ENCODE measurements around the gene NFIX. TPM values are rescaled to one million over a fixed set of nuclear protein-coding genes. Genes with fewer than 3 reads are reported as not detected.

The NFIX gene
- total and polyA plus RNA-seq, 2 donors (not counting 1 experiment from before 2014, with no cell fraction given): 35.7 to 74.8 TPM

DNA sequence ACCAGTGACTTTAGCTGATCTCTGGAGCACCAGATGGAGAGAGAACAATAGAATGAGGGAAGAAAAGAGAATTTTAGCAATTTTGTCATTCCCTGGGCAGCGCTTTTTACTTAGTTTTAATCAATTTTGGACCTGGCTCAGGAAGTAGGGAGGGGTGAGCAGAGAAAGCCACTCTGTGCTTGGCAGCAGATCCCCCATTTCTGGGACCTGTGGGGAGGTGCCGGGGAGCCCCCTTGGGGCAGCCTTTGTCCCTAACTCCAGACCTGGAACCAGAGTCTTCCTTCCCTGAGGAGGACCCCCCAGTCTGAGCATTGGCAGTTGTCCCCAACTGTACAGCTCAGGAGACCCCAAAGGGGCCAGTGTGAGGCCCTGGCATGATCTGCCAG, 96.9 kb downstream of the NFIX start:
- Histone ChIP-seq H3K9ac (ENCODE audit: insufficient read depth, low read length) (no peak overlapping the region), H3K27me3 (ENCODE audit: control insufficient read depth, insufficient read depth, low read length) (no peaks in the 10 kb centered on the region), H3K4me1 (ENCODE audit: control insufficient read depth, extremely low read depth, insufficient read depth, low read length) (peaks cover 8% of the 10 kb centered on the region), H4K20me1 (ENCODE audit: control insufficient read depth, extremely low read depth, insufficient read depth, low read length) (no peaks in the 10 kb centered on the region), H3K27ac (ENCODE audit: insufficient read depth, low read length) (no peak overlapping the region), H3K4me2 (ENCODE audit: extremely low read depth, insufficient read depth, low read length) (no peak overlapping the region), H3K4me3 (replicated peaks in 1 of 4; ENCODE audit: control extremely low read depth in 1 of 4, insufficient read depth in 1 of 4, low read depth in 3 of 4, low read length in 4 of 4) (no peak overlapping the region), H3K36me3 (ENCODE audit: control insufficient read depth, insufficient read depth, low read length) (peaks cover 7% of the 10 kb centered on the region), H3K9me3 (ENCODE audit: control insufficient read depth, insufficient read depth, low read depth, low read length) (no peaks in the 10 kb centered on the region), H3K79me2 (ENCODE audit: control insufficient read depth, insufficient read depth, low read length) (no peaks in the 10 kb centered on the region), H2AFZ (ENCODE audit: low read length) (no peak overlapping the region)
- DNase-seq (ENCODE audit: low read depth in 2 of 2): no peak
- TF ChIP-seq, protein P1, sequence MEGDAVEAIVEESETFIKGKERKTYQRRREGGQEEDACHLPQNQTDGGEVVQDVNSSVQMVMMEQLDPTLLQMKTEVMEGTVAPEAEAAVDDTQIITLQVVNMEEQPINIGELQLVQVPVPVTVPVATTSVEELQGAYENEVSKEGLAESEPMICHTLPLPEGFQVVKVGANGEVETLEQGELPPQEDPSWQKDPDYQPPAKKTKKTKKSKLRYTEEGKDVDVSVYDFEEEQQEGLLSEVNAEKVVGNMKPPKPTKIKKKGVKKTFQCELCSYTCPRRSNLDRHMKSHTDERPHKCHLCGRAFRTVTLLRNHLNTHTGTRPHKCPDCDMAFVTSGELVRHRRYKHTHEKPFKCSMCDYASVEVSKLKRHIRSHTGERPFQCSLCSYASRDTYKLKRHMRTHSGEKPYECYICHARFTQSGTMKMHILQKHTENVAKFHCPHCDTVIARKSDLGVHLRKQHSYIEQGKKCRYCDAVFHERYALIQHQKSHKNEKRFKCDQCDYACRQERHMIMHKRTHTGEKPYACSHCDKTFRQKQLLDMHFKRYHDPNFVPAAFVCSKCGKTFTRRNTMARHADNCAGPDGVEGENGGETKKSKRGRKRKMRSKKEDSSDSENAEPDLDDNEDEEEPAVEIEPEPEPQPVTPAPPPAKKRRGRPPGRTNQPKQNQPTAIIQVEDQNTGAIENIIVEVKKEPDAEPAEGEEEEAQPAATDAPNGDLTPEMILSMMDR (conservative IDR thresholded peaks at IDR 0.05 in 1 of 2, IDR thresholded peaks at IDR 0.05 in 1 of 2; ENCODE audit: low read depth in 1 of 2, low read length in 2 of 2): no peak

DNA sequence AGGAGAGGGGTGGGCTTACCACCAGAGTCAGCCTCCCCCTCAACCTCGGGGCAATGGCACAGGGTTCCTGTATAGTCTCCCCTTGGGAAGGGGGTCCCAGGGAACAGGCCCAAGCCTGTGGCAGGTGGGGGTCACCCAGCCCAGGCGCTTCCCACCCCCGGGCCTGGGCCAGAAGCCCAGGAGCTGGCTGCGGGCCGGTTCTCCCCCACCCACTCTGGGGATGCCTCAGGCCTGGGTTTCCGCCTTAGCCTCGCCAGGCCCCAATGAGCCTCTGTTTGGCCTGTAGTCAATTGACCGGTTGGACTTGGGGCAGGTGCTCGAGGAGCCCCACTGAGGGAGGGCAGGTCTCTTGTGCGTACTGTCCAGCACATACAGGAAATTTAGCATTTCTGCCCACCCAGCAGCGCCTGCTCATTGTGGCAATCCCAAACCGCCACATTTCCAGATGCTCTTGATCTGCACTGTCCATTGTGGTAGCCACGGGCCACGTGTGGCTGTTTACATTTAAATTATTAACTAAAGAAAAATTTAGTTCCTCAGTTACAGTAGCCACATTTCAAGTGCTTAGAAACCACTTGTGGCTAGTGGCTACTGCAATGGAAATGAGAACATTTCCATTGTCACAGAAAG, 97.4 kb downstream of the NFIX start:
- TF ChIP-seq EZH2 (IDR thresholded peaks at IDR 0.05; ENCODE audit: low read length, missing control alignments): no peak
- peak in 1 of 2 donors; percentile 89 for DNase-seq (ENCODE audit: low read depth in 2 of 2)
- no peak overlapping the region for H3K4me3 ChIP-seq (replicated peaks in 1 of 4; ENCODE audit: control extremely low read depth in 1 of 4, insufficient read depth in 1 of 4, low read depth in 3 of 4, low read length in 4 of 4)
- H3K9ac ChIP-seq (ENCODE audit: insufficient read depth, low read length): no peak overlapping the region
- H3K79me2 ChIP-seq (ENCODE audit: control insufficient read depth, insufficient read depth, low read length): no peaks in the 10 kb centered on the region
- H4K20me1 ChIP-seq (ENCODE audit: control insufficient read depth, extremely low read depth, insufficient read depth, low read length): no peaks in the 10 kb centered on the region
- no peak overlapping the region for H3K27ac ChIP-seq (ENCODE audit: insufficient read depth, low read length)
- H3K27me3 ChIP-seq (ENCODE audit: control insufficient read depth, insufficient read depth, low read length): no peaks in the 10 kb centered on the region
- H2AFZ ChIP-seq (ENCODE audit: low read length): no peak overlapping the region
- no peak overlapping the region for H3K4me2 ChIP-seq (ENCODE audit: extremely low read depth, insufficient read depth, low read length)
- H3K9me3 ChIP-seq (ENCODE audit: control insufficient read depth, insufficient read depth, low read depth, low read length): no peaks in the 10 kb centered on the region
- H3K4me1 ChIP-seq (ENCODE audit: control insufficient read depth, extremely low read depth, insufficient read depth, low read length): peaks cover 8% of the 10 kb centered on the region
- peaks cover 7% of the 10 kb centered on the region for H3K36me3 ChIP-seq (ENCODE audit: control insufficient read depth, insufficient read depth, low read length)

DNA sequence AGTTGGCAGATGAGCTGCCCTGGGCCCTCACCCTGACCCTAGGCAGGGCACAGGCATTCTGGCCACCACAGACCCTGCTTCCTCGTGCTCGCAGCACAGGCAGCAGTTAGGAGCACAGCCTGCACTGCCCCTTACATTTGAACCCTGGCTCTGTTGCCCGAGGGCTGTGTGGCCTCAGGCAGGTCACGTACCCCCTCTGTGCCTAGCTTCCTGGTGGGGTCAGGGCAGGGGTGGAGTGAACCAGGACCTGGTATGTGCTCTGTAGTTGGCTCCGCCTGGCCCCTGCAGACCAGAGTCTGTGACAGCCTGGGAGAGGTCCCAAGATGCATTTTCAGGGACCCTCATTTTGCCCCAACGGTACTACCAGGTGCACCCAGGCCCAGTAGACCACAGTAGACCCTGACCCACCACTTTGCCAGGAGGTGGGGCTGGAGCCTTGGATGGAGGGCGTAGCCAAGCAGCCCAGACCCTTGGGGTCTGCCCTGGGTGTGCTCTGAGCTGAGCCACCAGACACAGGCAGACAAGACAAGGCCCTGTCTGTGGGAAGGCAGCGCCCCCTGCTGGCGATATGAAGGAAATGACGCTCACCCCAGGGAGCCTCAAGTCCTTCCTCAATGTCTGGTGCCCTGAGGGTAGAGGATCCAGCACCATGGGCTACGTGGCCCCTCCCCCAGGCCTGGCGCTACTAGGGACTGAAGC, 98.3 kb downstream of the NFIX start:
- H3K9me3 ChIP-seq (ENCODE audit: control insufficient read depth, insufficient read depth, low read depth, low read length): no peaks in the 10 kb centered on the region
- no peaks in the 10 kb centered on the region for H3K79me2 ChIP-seq (ENCODE audit: control insufficient read depth, insufficient read depth, low read length)
- no peaks in the 10 kb centered on the region for H4K20me1 ChIP-seq (ENCODE audit: control insufficient read depth, extremely low read depth, insufficient read depth, low read length)
- DNase-seq (ENCODE audit: low read depth in 2 of 2): peak; percentile 80 to 83
- peaks cover 7% of the 10 kb centered on the region for H3K36me3 ChIP-seq (ENCODE audit: control insufficient read depth, insufficient read depth, low read length)
- H3K4me1 ChIP-seq (ENCODE audit: control insufficient read depth, extremely low read depth, insufficient read depth, low read length): peaks cover 8% of the 10 kb centered on the region
- H3K4me3 ChIP-seq (replicated peaks in 1 of 4; ENCODE audit: control extremely low read depth in 1 of 4, insufficient read depth in 1 of 4, low read depth in 3 of 4, low read length in 4 of 4): no peak overlapping the region
- H2AFZ ChIP-seq (ENCODE audit: low read length): no peak overlapping the region
- H3K9ac ChIP-seq (ENCODE audit: insufficient read depth, low read length): no peak overlapping the region
- TF ChIP-seq, protein P1 (conservative IDR thresholded peaks at IDR 0.05 in 1 of 2, IDR thresholded peaks at IDR 0.05 in 1 of 2; ENCODE audit: low read depth in 1 of 2, low read length in 2 of 2): peak; percentile 84 to 88
- TF ChIP-seq EZH2 (IDR thresholded peaks at IDR 0.05; ENCODE audit: low read length, missing control alignments): no peak
- H3K27me3 ChIP-seq (ENCODE audit: control insufficient read depth, insufficient read depth, low read length): no peaks in the 10 kb centered on the region
- no peak overlapping the region for H3K4me2 ChIP-seq (ENCODE audit: extremely low read depth, insufficient read depth, low read length)
- H3K27ac ChIP-seq (ENCODE audit: insufficient read depth, low read length): no peak overlapping the region
